WERI-Rb-1 (cell line): ENCODE measurements around the gene NAXD.

Experiments
- DNase-seq: peaks from one replicate; pipeline ENCODE4 v3.0.0-alpha.2; 2020
- H3K27ac ChIP-seq: fragments of 250-450 bp; sonication (Bioruptor Pico); 2 replicates; pipeline ENCODE4 v1.5.1; 2020; ENCODE audit warnings: mild to moderate bottlenecking, moderate library complexity
- H3K27me3 ChIP-seq: fragments of 250-450 bp; sonication (Bioruptor Pico); 2 replicates; pipeline ENCODE4 v1.5.1; 2021; ENCODE audit warnings: mild to moderate bottlenecking, low read depth, moderate library complexity; ENCODE audit not compliant: insufficient read depth, severe bottlenecking
- H3K36me3 ChIP-seq: fragments of 250-450 bp; sonication (Bioruptor Pico); 2 replicates; pipeline ENCODE4 v1.5.1; 2020; ENCODE audit warnings: mild to moderate bottlenecking, moderate library complexity
- H3K4me3 ChIP-seq: 2 replicates; pipeline ENCODE4 v1.5.1; 2011; ENCODE audit warnings: low read depth, mild to moderate bottlenecking, control low read depth, low read length
- H3K9me3 ChIP-seq: fragments of 250-450 bp; sonication (Bioruptor Pico); 2 replicates; pipeline ENCODE4 v1.5.1; 2021; ENCODE audit warnings: mild to moderate bottlenecking, moderate library complexity; ENCODE audit not compliant: severe bottlenecking
- TF ChIP-seq, protein P1 (sequence below): IDR thresholded peaks from 2 replicates; pipeline ENCODE4 v1.5.1; 2011; ENCODE audit warnings: low read depth, mild to moderate bottlenecking, control low read depth, inconsistent platforms, low read length

NAXD gene

DNA sequence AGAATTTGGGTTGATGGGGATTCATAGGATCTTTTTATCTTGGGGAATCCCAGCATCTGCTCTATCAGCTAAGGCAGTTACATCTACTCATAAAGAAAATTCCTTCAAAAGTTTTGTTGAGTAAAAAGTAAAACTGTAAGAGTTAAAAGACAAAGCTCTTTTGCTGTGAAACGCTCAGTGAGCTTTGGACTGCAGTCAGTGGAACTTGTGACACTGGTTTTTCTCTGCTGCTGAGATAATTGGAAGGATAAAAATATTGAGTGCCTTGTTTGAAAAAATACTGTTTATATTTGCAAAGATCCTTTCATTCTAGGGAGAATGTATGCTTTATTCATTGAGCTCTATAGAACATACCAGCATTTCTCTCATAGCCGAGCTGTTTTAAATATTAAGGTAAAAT lies 5.3 kb downstream of the NAXD start:
- TF ChIP-seq, protein P1, sequence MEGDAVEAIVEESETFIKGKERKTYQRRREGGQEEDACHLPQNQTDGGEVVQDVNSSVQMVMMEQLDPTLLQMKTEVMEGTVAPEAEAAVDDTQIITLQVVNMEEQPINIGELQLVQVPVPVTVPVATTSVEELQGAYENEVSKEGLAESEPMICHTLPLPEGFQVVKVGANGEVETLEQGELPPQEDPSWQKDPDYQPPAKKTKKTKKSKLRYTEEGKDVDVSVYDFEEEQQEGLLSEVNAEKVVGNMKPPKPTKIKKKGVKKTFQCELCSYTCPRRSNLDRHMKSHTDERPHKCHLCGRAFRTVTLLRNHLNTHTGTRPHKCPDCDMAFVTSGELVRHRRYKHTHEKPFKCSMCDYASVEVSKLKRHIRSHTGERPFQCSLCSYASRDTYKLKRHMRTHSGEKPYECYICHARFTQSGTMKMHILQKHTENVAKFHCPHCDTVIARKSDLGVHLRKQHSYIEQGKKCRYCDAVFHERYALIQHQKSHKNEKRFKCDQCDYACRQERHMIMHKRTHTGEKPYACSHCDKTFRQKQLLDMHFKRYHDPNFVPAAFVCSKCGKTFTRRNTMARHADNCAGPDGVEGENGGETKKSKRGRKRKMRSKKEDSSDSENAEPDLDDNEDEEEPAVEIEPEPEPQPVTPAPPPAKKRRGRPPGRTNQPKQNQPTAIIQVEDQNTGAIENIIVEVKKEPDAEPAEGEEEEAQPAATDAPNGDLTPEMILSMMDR: no peak
- H3K9me3 ChIP-seq: no peaks in the 10 kb centered on the region
- H3K27me3 ChIP-seq: no peaks in the 10 kb centered on the region
- DNase-seq: no peak
- H3K4me3 ChIP-seq: no peak overlapping the region
- H3K27ac ChIP-seq: no peak overlapping the region
- H3K36me3 ChIP-seq: peaks cover 55% of the 10 kb centered on the region

DNA sequence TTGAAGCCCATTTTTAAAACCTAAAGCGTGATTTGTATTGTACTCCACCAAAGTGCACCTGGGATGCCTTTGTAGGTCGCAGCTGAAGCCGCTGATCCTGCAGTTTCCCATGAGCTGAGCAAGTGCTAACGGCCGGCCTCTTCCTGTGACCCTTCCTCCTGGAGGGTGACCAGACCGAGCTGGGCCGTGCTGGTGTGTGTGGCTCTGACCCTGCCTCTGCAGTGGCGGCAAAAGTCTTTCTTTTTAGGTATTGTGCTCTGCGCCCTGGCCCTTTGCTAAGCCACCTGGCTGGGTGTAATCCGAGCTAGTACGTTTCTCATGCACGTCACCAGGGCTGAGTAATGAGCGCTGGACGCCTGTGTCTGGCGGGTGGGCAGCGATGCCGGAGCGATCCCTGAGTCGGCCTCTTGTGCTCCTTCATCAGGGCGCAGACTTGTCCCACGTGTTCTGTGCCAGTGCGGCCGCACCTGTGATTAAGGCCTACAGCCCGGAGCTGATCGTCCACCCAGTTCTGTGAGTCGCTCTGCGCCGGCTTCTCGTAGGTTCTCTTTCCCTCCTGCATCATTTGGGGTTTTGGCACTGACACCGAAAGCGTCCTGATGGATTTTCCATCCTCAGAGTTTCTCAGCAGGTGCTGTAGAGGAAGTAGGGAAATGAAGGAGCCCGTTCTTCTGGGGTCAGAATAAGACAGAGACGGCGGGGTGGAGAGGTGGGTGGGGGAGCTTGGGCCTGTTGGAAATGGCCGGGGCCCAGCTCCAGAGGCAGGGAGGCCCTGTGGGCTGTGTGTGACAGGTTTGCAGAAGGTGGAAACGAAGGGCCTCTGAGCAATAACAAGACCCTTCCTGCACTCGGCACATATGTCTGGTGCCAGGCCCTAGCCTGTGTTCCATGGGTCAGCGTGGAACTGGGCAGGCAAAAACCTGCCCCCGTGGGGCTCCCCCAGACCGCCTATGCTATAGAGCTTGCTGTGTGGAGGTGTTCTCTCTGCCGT lies 9.7 kb downstream of the NAXD start:
- TF ChIP-seq, protein P1: no peak
- Histone ChIP-seq H3K27me3 (no peaks in the 10 kb centered on the region), H3K27ac (no peak overlapping the region), H3K9me3 (no peaks in the 10 kb centered on the region), H3K36me3 (peaks cover 73% of the 10 kb centered on the region), H3K4me3 (no peak overlapping the region)
- DNase-seq: peak; percentile 7

DNA sequence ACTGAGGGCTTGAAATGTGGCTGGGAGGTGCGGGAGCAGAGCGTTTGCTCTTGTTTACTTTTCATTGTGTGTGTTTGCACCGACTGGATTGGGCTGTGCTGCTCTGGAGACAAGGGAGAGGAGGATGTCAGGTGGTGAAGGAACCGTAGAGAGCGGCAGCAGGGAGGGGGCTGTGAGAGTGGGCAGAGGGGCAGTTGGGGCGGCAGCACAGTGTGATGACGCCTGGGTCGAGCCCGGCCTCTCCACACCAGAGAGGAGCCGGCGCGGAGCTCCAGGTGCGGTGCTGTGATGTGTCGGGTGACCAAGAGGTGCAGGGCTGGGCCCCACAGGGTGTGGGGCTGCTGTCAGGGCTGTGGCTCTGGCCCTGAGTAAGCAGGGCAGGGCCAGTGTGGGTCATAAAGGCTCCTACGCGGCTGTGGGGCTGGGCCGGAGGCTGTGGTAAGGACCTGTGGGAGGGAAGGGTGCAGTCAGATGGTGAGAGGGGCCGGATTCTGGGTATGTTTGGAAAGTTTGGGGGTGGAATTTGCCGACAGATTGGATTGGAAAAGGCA lies 10.5 kb downstream of the NAXD start:
- Histone ChIP-seq H3K27me3 (no peaks in the 10 kb centered on the region), H3K9me3 (no peaks in the 10 kb centered on the region), H3K36me3 (peaks cover 81% of the 10 kb centered on the region), H3K4me3 (no peak overlapping the region), H3K27ac (no peak overlapping the region)
- peak; percentile 9 for DNase-seq
- TF ChIP-seq, protein P1: no peak

DNA sequence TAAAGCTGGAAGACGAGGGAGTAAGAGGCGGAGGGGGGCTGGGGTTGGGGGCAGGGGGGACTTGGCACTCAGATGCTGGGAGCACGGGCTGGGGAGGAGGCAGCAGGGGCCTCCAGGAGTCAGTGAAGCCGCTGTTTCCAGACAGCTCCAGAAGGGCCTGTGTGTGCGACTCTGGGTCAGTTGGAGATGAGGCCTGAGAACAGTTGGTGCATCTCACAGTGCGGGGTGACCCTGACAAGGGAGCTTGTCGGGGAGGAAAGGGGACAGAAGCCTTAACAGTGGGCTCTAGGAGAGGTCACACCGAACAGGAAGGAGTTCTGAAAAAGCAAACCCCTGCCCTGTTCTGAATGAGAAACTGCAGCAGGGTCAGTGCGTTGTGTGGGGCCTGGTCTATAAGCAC lies 11.2 kb downstream of the NAXD start:
- H3K27me3 ChIP-seq: no peaks in the 10 kb centered on the region
- H3K4me3 ChIP-seq: no peak overlapping the region
- no peaks in the 10 kb centered on the region for H3K9me3 ChIP-seq
- DNase-seq: peak; percentile 9
- H3K36me3 ChIP-seq: peaks cover 85% of the 10 kb centered on the region
- TF ChIP-seq, protein P1: no peak
- H3K27ac ChIP-seq: no peak overlapping the region

DNA sequence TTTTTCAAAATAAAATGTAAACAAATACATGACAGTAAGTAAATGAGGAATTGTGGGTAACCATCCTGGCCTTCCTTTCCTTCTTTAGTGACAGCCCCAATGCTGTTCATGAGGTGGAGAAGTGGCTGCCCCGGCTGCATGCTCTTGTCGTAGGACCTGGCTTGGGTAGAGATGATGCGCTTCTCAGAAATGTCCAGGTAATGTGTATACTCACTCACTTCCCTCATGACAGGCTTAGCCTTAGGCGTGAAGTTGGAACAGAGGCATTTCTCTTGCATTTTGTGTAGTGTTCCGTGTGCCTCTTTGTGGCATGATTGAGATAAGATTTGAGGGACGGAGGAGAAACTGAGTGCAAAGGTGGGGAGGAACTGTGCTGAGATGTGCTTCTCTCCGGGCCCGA lies 12.0 kb downstream of the NAXD start:
- no peaks in the 10 kb centered on the region for H3K9me3 ChIP-seq
- no peak for DNase-seq
- H3K36me3 ChIP-seq: peaks cover 83% of the 10 kb centered on the region
- TF ChIP-seq, protein P1: no peak
- no peaks in the 10 kb centered on the region for H3K27me3 ChIP-seq
- no peak overlapping the region for H3K4me3 ChIP-seq
- no peak overlapping the region for H3K27ac ChIP-seq
